Fibroblast of peridontal ligament (primary cell): ENCODE results near the gene POFUT2.

Source experiments
- DNase-seq: peaks from one replicate; pipeline ENCODE4 v3.0.0-alpha.2; 2010; ENCODE audit errors: extremely low read depth

The POFUT2 gene

GRCh38 chr21:45249626-45250025 is 38.1 kb downstream of the POFUT2 start:
- DNase-seq: no peak

- peak; percentile 49 for DNase-seq
Measured at GRCh38 chr21:45248893-45249381, 38.8 kb downstream of the POFUT2 start.

- DNase-seq: no peak
Measured at GRCh38 chr21:45248301-45248892, 39.3 kb downstream of the POFUT2 start.

GRCh38 chr21:45246386-45247320 is 41.0 kb downstream of the POFUT2 start:
- no peak for DNase-seq

- DNase-seq: no peak
Measured at GRCh38 chr21:45244799-45245340, 42.8 kb downstream of the POFUT2 start.

- DNase-seq: no peak
Measured at GRCh38 chr21:45243603-45244002, 44.1 kb downstream of the POFUT2 start.

GRCh38 chr21:45241357-45241756 is 46.3 kb downstream of the POFUT2 start:
- no peak for DNase-seq

GRCh38 chr21:45237401-45237800 is 50.3 kb downstream of the POFUT2 start:
- no peak for DNase-seq

- DNase-seq: no peak
Measured at GRCh38 chr21:45236481-45236880, 51.2 kb downstream of the POFUT2 start.

- DNase-seq: no peak
Measured at GRCh38 chr21:45235488-45235887, 52.2 kb downstream of the POFUT2 start.

- DNase-seq: no peak
Measured at GRCh38 chr21:45234965-45235364, 52.7 kb downstream of the POFUT2 start.

- DNase-seq: no peak
Measured at GRCh38 chr21:45234127-45234526, 53.6 kb downstream of the POFUT2 start.

GRCh38 chr21:45231705-45232104 is 56.0 kb downstream of the POFUT2 start:
- no peak for DNase-seq

GRCh38 chr21:45228656-45229240 is 58.9 kb downstream of the POFUT2 start:
- no peak for DNase-seq

GRCh38 chr21:45228171-45228641 is 59.5 kb downstream of the POFUT2 start:
- peak; percentile 98 for DNase-seq

- DNase-seq: no peak
Measured at GRCh38 chr21:45227735-45228134, 60.0 kb downstream of the POFUT2 start.

GRCh38 chr21:45226540-45227326 is 61.0 kb downstream of the POFUT2 start:
- no peak for DNase-seq

- no peak for DNase-seq
Measured at GRCh38 chr21:45225741-45226327, 61.9 kb downstream of the POFUT2 start.

GRCh38 chr21:45225041-45225740 is 62.5 kb downstream of the POFUT2 start:
- DNase-seq: no peak

GRCh38 chr21:45224189-45224938 is 63.3 kb downstream of the POFUT2 start:
- DNase-seq: no peak
